Measurements from ENCODE around the gene UBASH3A. TPM values are rescaled to one million over a fixed set of nuclear protein-coding genes. Genes with fewer than 3 reads are reported as not detected.

The UBASH3A gene
- total RNA-seq, 1 donor from 2014 or later: not detected

DNA sequence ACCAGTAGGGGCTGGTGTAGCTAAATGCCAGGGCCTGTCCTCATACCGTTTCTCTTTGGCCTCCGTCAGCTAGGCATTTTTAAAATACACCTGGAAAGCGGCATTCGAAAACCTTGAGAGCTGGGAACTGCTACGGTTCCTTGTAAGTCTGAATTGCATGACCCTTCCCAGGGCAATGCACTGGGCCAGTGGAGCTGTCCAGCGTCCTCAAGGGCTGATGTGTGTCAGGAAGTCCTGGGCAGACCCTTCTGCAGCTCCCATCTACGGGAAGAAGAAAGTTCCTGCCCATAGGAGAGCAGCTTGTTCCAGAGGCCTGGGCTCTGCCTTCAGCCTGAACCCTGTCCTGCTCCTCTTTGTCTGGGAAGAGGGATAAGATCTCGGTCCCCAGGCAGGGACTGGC, 34.1 kb downstream of the UBASH3A start:
- Mint-ChIP-seq H3K27me3 (ENCODE audit: unreplicated experiment) (peaks cover 1% of the 10 kb centered on the region), H3K4me1 (ENCODE audit: low read depth, unreplicated experiment) (no peaks in the 10 kb centered on the region), H3K36me3 (ENCODE audit: unreplicated experiment) (no peaks in the 10 kb centered on the region), H3K9me3 (ENCODE audit: unreplicated experiment) (peaks cover 1% of the 10 kb centered on the region), H3K4me3 (ENCODE audit: unreplicated experiment) (no peak overlapping the region), H3K27ac (ENCODE audit: unreplicated experiment) (no peak overlapping the region)
- DNase-seq: no peak
- TF ChIP-seq CTCF (IDR thresholded peaks at IDR 0.05; ENCODE audit: partially characterized antibody, unreplicated experiment): no peak

DNA sequence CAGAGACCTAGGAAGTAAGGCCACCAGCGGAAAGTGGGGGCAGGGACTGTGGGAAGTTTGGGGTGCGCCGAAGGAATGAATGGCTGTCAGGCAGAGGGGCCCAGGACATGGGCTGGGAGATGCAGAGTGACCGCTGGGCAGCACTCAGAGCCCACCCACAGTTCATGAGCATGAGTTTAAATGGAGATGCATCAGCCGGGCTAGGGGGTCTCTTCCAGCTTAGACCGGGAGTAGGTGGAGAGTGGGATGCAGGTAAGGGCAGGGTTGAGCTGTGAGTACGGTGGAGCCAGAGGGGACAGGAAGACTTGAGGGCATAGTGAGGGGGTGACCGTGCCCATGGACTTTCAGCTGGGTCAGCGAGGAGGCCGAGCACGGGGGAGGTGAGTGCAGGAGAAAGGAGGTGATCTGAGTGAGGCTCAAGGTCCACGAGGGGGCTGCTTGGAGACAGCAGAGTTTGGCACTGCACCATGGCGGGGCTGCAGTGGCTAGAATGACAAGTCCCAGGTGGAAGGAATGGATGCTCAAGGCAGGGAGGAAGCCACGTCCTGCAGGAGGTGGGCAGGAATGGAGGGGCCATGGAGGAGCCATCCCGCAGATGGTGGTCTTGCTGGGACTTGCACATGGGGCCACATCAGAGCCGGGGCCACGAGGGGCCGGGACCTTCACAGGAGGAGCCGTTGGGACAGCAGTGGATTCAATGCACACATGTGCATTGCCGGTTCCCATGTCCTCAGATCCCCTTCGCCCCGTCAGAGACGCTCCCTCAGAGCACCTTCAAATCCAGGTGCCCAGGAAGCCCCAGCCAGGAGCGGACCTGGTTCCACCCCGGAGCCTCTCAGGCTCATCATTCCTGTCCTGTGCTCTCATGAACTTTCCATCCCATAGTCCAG, 34.9 kb downstream of the UBASH3A start:
- DNase-seq: no peak
- no peak for TF ChIP-seq CTCF (IDR thresholded peaks at IDR 0.05; ENCODE audit: partially characterized antibody, unreplicated experiment)
- Mint-ChIP-seq H3K4me1 (ENCODE audit: low read depth, unreplicated experiment) (no peaks in the 10 kb centered on the region), H3K27me3 (ENCODE audit: unreplicated experiment) (peaks cover 1% of the 10 kb centered on the region), H3K27ac (ENCODE audit: unreplicated experiment) (no peak overlapping the region), H3K4me3 (ENCODE audit: unreplicated experiment) (no peak overlapping the region), H3K9me3 (ENCODE audit: unreplicated experiment) (peaks cover 3% of the 10 kb centered on the region), H3K36me3 (ENCODE audit: unreplicated experiment) (no peaks in the 10 kb centered on the region)

DNA sequence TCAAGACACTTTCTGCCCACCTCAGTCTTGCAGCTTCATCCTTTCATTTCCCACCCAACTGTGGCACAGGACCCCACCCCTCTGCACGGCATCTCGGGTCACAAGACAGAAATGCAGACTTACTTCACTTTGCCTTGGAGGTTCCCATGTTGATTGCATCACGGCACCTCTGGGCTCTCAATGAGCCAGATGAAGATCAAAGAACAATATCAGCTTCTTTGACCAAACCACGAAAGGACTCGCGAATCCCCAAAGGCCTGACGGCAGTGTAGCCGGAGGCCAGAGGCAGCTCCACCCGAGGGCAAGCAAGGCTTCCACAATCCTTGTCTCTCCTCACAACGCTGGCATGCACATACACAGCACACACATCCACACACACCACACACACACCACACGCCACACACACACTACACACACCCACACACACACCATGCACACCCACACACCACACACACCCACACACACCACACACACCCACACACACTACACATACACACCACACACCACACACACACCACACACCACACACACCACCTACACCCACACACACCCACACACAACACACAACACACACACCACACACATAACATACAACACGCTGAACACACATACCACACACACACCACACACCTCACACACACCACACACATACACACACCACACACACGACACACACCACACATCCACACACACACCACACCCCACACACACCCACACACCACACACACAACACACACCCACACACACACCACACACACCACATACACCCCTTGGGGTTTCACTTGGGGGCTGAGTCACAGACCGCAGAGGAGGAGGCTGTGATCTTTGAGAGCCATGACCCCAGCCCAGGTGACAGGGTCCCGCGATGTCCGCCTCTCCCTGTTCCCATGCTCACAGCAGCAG, 35.8 kb downstream of the UBASH3A start:
- H3K27ac Mint-ChIP-seq (ENCODE audit: unreplicated experiment): no peak overlapping the region
- H3K9me3 Mint-ChIP-seq (ENCODE audit: unreplicated experiment): peaks cover 3% of the 10 kb centered on the region
- TF ChIP-seq CTCF (IDR thresholded peaks at IDR 0.05; ENCODE audit: partially characterized antibody, unreplicated experiment): no peak
- no peak overlapping the region for H3K4me3 Mint-ChIP-seq (ENCODE audit: unreplicated experiment)
- H3K4me1 Mint-ChIP-seq (ENCODE audit: low read depth, unreplicated experiment): no peaks in the 10 kb centered on the region
- no peaks in the 10 kb centered on the region for H3K36me3 Mint-ChIP-seq (ENCODE audit: unreplicated experiment)
- no peak for DNase-seq
- H3K27me3 Mint-ChIP-seq (ENCODE audit: unreplicated experiment): peaks cover 3% of the 10 kb centered on the region

DNA sequence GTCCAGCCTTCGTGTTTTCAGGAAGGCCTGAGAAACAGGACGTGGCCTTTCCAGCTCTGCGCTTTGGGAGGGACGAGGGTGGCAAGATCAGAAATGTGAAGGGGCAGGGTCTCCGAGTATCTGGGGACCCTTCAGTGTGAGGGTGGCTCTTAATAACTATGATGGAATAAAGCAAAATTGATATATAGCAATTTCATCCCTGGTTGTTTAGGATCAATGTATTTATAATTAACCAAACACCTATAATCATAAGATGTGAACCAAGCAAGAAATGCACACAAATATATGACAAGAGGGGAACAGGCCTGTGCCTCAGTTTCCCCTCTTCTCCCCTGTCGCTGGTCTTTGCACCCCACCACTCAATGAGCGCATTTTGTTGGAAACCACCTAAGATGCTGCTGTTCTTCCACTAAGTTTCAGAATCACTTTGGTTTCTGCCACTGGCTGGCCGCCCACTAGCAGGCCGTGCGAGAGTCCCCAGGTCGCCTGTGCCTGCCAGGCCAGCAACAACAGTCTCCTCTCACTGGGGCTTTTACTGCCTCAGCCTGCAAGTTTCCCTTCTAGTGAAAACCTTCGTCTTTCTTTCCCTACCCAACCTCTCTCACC, 36.6 kb downstream of the UBASH3A start:
- H3K4me1 Mint-ChIP-seq (ENCODE audit: low read depth, unreplicated experiment): no peaks in the 10 kb centered on the region
- peaks cover 3% of the 10 kb centered on the region for H3K9me3 Mint-ChIP-seq (ENCODE audit: unreplicated experiment)
- no peak overlapping the region for H3K27ac Mint-ChIP-seq (ENCODE audit: unreplicated experiment)

More for the DNA sequence above, 36.6 kb downstream of the UBASH3A start:
- H3K27me3 Mint-ChIP-seq (ENCODE audit: unreplicated experiment): peaks cover 2% of the 10 kb centered on the region
- no peaks in the 10 kb centered on the region for H3K36me3 Mint-ChIP-seq (ENCODE audit: unreplicated experiment)
- no peak for DNase-seq
- no peak overlapping the region for H3K4me3 Mint-ChIP-seq (ENCODE audit: unreplicated experiment)
- no peak for TF ChIP-seq CTCF (IDR thresholded peaks at IDR 0.05; ENCODE audit: partially characterized antibody, unreplicated experiment)
